Endothelial cell of hepatic sinusoid (primary cell): ENCODE results near the gene B3GALT2.
"Not testable (repeated sequence)": the region's sequence is repeated elsewhere in the genome, so short reads cannot be mapped to it uniquely, and the experiment has no call there.

ENCODE experiments used
- in situ Hi-C: cut with HindIII; loops from 2 replicates; pipeline ENCODE4 v1.10.0; 2017; ENCODE audit warnings: low sequenced_read_pairs

Gene B3GALT2, protein sequence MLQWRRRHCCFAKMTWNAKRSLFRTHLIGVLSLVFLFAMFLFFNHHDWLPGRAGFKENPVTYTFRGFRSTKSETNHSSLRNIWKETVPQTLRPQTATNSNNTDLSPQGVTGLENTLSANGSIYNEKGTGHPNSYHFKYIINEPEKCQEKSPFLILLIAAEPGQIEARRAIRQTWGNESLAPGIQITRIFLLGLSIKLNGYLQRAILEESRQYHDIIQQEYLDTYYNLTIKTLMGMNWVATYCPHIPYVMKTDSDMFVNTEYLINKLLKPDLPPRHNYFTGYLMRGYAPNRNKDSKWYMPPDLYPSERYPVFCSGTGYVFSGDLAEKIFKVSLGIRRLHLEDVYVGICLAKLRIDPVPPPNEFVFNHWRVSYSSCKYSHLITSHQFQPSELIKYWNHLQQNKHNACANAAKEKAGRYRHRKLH

DNA sequence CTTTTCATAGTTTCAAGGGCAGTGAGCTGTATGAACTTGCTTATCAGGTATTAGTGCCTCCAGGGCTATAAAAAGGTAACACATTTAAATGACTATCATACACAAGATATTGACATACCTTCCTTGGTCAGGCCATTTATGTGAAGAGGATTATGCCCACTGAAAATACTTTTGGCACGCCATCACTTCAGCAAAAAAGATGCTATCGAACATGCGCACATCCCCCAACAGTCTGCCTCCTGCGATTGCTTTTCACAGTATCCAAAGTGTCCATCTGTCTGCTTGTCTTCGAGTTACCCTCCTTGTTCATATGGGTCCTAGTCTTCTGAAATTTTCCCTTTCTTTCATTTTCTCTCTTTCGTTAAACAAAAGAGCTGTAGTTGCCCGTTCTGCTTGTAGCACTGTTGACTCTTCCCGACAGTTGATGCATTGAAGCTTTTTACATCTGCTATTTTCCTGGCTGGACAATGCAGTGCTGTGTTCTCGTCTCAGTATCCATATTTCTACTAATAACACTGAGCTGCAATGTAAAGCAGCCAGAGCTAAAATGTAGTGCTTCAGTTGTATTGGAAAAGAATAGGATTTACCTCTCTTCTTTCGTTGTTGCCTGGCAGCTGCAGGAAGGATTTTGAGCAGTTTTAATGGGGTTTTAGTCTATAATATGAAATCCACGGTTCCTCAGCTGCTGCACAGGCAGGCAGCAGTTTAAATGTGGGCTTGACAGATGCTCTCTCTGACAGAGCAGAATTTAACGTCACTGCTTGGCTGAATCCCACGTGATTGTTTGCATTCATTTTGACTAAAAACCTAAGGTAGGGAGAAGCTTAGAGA lies at the start of gene B3GALT2:
TSS of gene B3GALT2 (minus strand) at position 713 of the 831 bp plus-strand sequence. CDS start 5,051 bp downstream, outside the sequence.
- in situ Hi-C loops = no loop called here

- in situ Hi-C loops = no loop called here
Observed at GRCh38 chr1:193234530-193234929, 48.1 kb upstream of the B3GALT2 start.

DNA sequence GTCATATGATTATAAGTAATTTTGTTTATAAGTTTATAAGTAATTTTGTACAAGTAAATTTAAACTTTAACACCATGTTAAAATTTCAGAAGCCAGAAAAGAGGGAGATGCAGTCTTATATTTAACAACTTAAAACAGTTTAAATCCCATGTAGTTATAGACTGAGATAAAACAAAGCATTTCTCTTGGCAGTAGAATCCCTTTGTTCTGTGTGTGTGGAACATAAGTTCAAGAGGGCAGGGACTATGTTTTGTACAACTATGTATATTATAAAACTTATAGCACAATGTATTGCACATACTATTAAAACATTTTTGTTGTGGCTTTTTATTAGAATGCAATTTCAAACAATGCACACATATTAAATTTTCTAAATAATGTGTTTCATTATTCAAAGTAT lies 44.7 kb upstream of the B3GALT2 start:
- in situ Hi-C loops = not testable (repeated sequence)

DNA sequence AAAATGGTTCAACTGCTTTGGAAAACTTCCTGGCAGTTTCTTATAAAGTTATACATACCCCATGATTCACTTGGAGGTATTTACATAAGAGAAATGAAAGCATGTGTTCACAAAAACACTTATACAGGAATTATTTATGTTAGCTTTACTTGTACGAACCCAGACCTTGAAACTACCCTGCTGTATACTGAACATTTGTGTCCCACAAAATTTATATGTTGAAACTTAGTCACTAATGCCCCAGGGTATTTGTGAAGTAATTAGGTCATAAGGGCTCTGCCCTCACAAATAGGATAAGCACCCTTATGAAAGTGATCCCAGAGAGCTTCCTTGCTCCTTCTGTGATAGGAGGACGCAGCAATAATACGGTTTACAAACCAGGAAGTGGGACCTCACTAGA lies 42.7 kb upstream of the B3GALT2 start:
- in situ Hi-C loops = no loop called here

GRCh38 chr1:193222056-193222615 lies 35.7 kb upstream of the B3GALT2 start:
- in situ Hi-C loops = no loop called here

DNA sequence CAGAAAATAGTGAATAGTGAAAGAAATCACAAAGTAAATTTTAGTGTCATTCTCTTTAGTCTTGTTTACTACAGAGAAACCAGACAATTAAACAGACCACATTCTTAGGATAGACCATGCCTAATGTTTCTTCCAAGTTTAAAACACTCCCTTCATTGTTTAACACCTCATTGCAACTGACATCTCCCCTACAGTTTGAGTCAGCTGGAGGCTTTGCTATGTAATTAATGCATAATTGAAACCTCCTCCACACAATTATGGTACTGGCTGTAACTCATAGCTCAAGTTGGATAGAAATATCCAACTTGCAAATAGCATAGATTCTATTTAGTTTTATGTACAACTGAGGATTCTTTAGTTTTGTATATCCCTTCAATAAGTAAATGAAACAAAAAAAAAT lies 35.2 kb upstream of the B3GALT2 start:
- in situ Hi-C loops = no loop called here

DNA sequence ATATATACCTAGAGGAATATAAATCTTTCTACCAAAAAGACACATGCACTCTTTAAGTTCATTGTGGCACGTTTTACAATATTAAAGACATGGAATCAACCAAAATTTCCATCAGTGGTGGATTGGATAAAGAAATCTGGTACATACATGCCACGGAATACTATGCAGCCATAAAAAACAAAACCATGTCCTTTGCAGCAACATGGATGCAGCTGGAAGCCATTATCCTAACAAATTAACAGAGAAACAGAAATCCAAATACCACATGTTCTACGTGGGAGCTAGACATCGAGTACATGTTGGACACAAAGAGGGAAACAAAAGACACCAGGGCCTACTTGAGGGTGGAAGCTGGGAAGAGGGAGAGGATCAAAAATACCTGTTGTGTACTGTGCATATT lies 33.0 kb upstream of the B3GALT2 start:
- in situ Hi-C loops = no loop called here

- in situ Hi-C loops = no loop called here
Observed at GRCh38 chr1:193216920-193217319, 30.5 kb upstream of the B3GALT2 start.

- in situ Hi-C loops = no loop called here
Observed at GRCh38 chr1:193213998-193214397, 27.6 kb upstream of the B3GALT2 start.

DNA sequence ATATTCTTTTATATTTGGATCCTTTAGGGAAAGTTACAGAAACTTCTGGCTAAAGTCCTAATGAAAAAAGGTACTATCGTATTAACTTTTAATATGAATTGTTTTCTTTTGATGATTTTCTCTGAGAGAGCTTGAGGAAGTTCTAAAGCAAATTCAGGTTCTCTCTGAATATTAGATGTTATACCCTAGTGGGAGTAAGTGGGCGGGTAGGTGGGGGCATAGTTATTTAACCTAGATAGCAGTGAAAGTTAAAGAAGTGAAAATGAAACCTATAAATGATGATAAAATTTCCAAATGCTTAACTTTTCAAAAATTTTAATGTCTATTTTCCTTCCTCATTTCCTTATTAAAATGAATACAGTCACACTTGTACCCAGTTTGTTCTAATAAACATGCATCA lies 26.2 kb upstream of the B3GALT2 start:
- in situ Hi-C loops = no loop called here

- in situ Hi-C loops = no loop called here
Observed at GRCh38 chr1:193211539-193211938, 25.1 kb upstream of the B3GALT2 start.

DNA sequence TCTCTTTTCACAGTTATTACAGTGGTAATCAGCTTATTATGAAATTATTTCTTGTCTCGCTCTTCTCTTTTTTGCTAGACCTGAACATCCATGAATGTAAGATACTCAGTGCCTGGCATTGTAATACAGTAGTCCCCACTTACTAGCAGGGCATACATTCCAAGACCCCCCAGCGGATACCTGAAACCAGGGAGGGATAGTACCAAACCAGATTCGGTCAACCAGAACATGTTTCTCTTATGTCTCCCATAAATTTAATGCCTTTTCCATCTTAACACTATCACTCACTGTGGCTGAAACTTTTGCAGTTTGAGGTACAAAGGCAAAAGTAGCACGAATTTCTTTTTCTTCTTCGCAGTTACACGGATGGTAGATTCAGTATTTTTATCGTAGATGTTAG lies 24.6 kb upstream of the B3GALT2 start:
- in situ Hi-C loops = no loop called here

- in situ Hi-C loops = no loop called here
Observed at GRCh38 chr1:193201021-193201420, 14.6 kb upstream of the B3GALT2 start.

- in situ Hi-C loops = no loop called here
Observed at GRCh38 chr1:193199940-193200339, 13.5 kb upstream of the B3GALT2 start.

DNA sequence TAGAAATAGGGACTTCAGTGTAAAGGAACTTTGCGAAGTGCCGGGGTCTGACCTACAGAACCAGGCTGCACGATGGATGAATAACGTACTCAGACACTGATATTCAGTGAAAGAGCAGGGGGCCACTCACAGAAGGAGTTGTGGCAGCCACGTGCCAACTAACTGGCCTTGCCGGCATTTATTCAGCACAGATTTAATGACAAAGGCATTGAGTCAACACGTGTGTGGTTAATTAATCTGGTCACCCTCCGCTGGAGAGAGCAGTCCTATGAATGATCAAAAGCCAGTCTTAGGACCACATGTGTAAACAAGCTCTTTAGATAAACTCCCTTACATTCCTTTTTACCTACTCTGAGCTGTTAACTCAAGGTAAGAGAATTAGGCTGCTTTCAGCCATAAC lies 6.2 kb upstream of the B3GALT2 start:
- in situ Hi-C loops = loop anchor here (5.0 kb wide), 1 partner anchor 35 kb away; no protein-coding TSS in a partner anchor

GRCh38 chr1:193190096-193190744 lies 3.8 kb upstream of the B3GALT2 start:
- in situ Hi-C loops = loop anchor here (5.0 kb wide), 1 partner anchor 33 kb away; no protein-coding TSS in a partner anchor

DNA sequence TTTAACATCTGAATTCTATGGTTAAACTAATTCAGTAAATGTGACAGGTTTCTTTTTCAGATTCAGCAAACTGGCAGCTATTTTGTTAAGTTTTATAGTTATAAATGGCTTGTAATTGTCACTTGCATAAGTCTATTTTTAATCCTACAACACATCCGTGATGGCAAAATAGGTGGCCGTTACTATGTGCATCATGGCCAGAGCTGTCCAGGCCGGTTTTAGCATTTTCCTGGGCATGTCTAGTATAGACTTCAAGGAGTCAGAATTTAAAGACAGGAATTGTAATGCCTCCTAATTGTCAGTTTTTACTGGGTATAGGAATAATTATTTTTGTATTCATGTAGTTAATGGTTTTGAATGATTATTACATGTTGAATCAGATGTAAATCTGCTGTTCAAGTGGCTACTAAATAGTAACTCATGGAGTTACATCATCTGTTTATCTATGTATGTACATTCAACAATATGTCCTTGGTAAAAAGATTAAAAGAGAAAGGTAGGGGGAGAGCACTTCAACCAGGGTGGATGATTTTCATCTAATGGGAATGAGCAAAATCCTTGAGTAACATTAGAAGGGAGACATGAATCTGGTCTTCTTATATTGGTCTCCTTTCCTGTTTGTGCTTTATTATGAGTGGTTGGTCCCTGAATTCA lies 3.2 kb upstream of the B3GALT2 start:
- in situ Hi-C loops = loop anchor here (5.0 kb wide), 1 partner anchor 32 kb away; no protein-coding TSS in a partner anchor

DNA sequence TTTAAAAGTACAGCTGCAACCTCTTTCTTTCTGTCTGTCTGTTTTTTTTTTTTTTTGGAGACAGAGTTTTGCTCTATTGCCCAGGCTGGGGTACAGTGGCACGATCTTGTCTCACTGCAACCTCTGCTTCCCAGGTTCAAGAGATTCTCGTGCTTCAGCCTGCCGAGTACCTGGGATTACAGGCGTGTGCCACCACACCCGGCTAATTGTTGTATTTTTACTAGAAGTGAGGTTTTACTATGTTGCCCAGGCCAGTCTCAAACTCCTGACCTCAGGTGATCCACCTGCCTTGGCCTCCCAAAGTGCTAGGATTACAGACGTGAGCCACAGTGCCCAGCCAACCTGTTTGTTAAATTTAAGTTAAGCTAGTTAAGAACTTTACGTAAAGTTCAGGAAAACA lies 2.5 kb upstream of the B3GALT2 start:
- in situ Hi-C loops = not testable (repeated sequence)

- in situ Hi-C loops = no loop called here
Observed at GRCh38 chr1:193187114-193187513, 701 bp upstream of the B3GALT2 start.

- in situ Hi-C loops = no loop called here
Observed at GRCh38 chr1:193185211-193185610, 1.2 kb downstream of the B3GALT2 start.
